Endodermal cell (in vitro differentiated cells): ENCODE measurements around the gene SOHLH1. TPM values are rescaled to one million over a fixed set of nuclear protein-coding genes. Genes with fewer than 3 reads are reported as not detected.
"Not testable (repeated sequence)": the region's sequence is repeated elsewhere in the genome, so short reads cannot be mapped to it uniquely, and the experiment has no call there.

Experiments
- DNase-seq: peaks from one replicate; pipeline ENCODE4 v3.0.0-alpha.2; 2017
- H3K27ac ChIP-seq: 2 replicates; pipeline ENCODE4 v1.5.1; 2013; ENCODE audit warnings: mild to moderate bottlenecking, low read depth, low read length, moderate library complexity
- H3K27me3 ChIP-seq: 2 replicates; pipeline ENCODE4 v1.6.1; 2013; ENCODE audit warnings: mild to moderate bottlenecking, low read length, moderate library complexity; ENCODE audit not compliant: insufficient read depth, control insufficient read depth, poor library complexity, severe bottlenecking
- H3K36me3 ChIP-seq: 2 replicates; pipeline ENCODE4 v1.7.0; 2013; ENCODE audit warnings: mild to moderate bottlenecking, low read length, moderate library complexity; ENCODE audit not compliant: control insufficient read depth, insufficient read depth
- H3K4me1 ChIP-seq: one replicate; pipeline ENCODE4 v1.7.0; 2013; ENCODE audit warnings: low read length; ENCODE audit not compliant: control insufficient read depth, insufficient read depth
- H3K4me3 ChIP-seq: 2 replicates; pipeline ENCODE4 v1.5.1; 2013; ENCODE audit warnings: mild to moderate bottlenecking, low read length, moderate library complexity
- H3K9ac ChIP-seq: 2 replicates; pipeline ENCODE4 v1.6.1; 2013; ENCODE audit warnings: mild to moderate bottlenecking, low read length, moderate library complexity; ENCODE audit not compliant: poor library complexity, severe bottlenecking; ENCODE audit errors: extremely low read depth
- H3K9me3 ChIP-seq: 2 replicates; pipeline ENCODE4 v1.6.1; 2013; ENCODE audit warnings: mild to moderate bottlenecking, low read length, moderate library complexity; ENCODE audit not compliant: control insufficient read depth
- H3K27ac Mint-ChIP-seq: 2 replicates; pipeline ENCODE4 v1.8.0; 2020; ENCODE audit warnings: mixed read lengths
- H3K27me3 Mint-ChIP-seq: 2 replicates; pipeline ENCODE4 v1.8.0; 2021; ENCODE audit warnings: mild to moderate bottlenecking, mixed read lengths; ENCODE audit not compliant: insufficient read depth
- H3K36me3 Mint-ChIP-seq: 2 replicates; pipeline ENCODE4 v1.8.0; 2020; ENCODE audit warnings: low read depth, mixed read lengths
- H3K4me1 Mint-ChIP-seq: 2 replicates; pipeline ENCODE4 v1.8.0; 2020; ENCODE audit warnings: mixed read lengths
- H3K4me3 Mint-ChIP-seq: 2 replicates; pipeline ENCODE4 v1.8.0; 2020; ENCODE audit warnings: mild to moderate bottlenecking, moderate library complexity, mixed read lengths
- H3K9me3 Mint-ChIP-seq: 2 replicates; pipeline ENCODE4 v1.8.0; 2020; ENCODE audit warnings: mild to moderate bottlenecking, mixed read lengths
- CTCF ChIP-seq: fragments of 200-600 bp; sonication (generic); conservative IDR thresholded peaks from 2 replicates; pipeline ENCODE4 v1.5.0; 2021; ENCODE audit warnings: antibody characterized with exemption, mild to moderate bottlenecking
- WGBS, 2 experiments: methylation state at CpG; one replicate each; pipeline versions ENCODE4 v1.1.5 to v1.1.7; 2013; ENCODE audit warnings: missing lambda C conversion rate in 2 of 2, mixed read lengths in 1 of 2; ENCODE audit not compliant: insufficient coverage in 1 of 2, insufficient read length in 1 of 2; 5-methylcytosine and 5-hydroxymethylcytosine counted together
- total RNA-seq, 2 donors: library from RNA; stranded (reverse); fragmentation: NEBNext Ultra II Directional in 1 of 2; extraction: Animal tissue kit (Norgen Biotek cat#: 25700) in 1 of 2; gene quantifications; 2 replicates in 1 of 2; 3 replicates in 1 of 2; pipeline ENCODE4 v1.2.1, GENCODE V29; 2021

SOHLH1 gene
- total RNA-seq, 2 donors from 2014 or later: not detected

- no peaks in the 10 kb centered on the region for H3K4me1 Mint-ChIP-seq
- H3K36me3 Mint-ChIP-seq: no peaks in the 10 kb centered on the region
- no peak overlapping the region for H3K9ac ChIP-seq
- H3K27me3 ChIP-seq: no peaks in the 10 kb centered on the region
- no peaks in the 10 kb centered on the region for H3K27me3 Mint-ChIP-seq
- WGBS, 2 experiments: 70 to 71% methylated on average over 7 to 17 of the region's 17 CpGs
- peaks cover 13% of the 10 kb centered on the region for H3K9me3 Mint-ChIP-seq
- no peak overlapping the region for H3K4me3 ChIP-seq
- TF ChIP-seq CTCF: peak; percentile 55
- H3K36me3 ChIP-seq: no peaks in the 10 kb centered on the region
- H3K4me3 Mint-ChIP-seq: no peak overlapping the region
- H3K4me1 ChIP-seq: no peaks in the 10 kb centered on the region
- no peaks in the 10 kb centered on the region for H3K9me3 ChIP-seq
- H3K27ac Mint-ChIP-seq: no peak overlapping the region
- peak; percentile 85 for DNase-seq
- no peak overlapping the region for H3K27ac ChIP-seq
These were observed 27.7 kb downstream of the SOHLH1 start for GRCh38 chr9:135671591-135672041.

- no peak overlapping the region for H3K27ac ChIP-seq
- no peak overlapping the region for H3K27ac Mint-ChIP-seq
- no peak for TF ChIP-seq CTCF
- H3K4me3 Mint-ChIP-seq: no peak overlapping the region
- no peaks in the 10 kb centered on the region for H3K4me1 ChIP-seq
- no peak for DNase-seq
- H3K27me3 Mint-ChIP-seq: no peaks in the 10 kb centered on the region
- H3K27me3 ChIP-seq: no peaks in the 10 kb centered on the region
- no peak overlapping the region for H3K9ac ChIP-seq
- WGBS, 2 experiments: 88 to 89% methylated on average over 34 to 41 of the region's 41 CpGs
- H3K4me3 ChIP-seq: no peak overlapping the region
- H3K9me3 Mint-ChIP-seq: peaks cover 13% of the 10 kb centered on the region
- H3K4me1 Mint-ChIP-seq: no peaks in the 10 kb centered on the region
- H3K9me3 ChIP-seq: no peaks in the 10 kb centered on the region
- H3K36me3 Mint-ChIP-seq: no peaks in the 10 kb centered on the region
- no peaks in the 10 kb centered on the region for H3K36me3 ChIP-seq
These were observed 28.3 kb downstream of the SOHLH1 start for GRCh38 chr9:135670721-135671590.

GRCh38 chr9:135669616-135670285, 29.5 kb downstream of the SOHLH1 start:
- no peak overlapping the region for H3K27ac Mint-ChIP-seq
- H3K27me3 Mint-ChIP-seq: no peaks in the 10 kb centered on the region
- H3K9me3 Mint-ChIP-seq: peaks cover 13% of the 10 kb centered on the region

GRCh38 chr9:135669018-135669417, 30.3 kb downstream of the SOHLH1 start:
- not testable (repeated sequence) for H3K27me3 Mint-ChIP-seq, H3K27ac ChIP-seq, H3K27ac Mint-ChIP-seq, H3K4me3 ChIP-seq, H3K4me1 Mint-ChIP-seq, H3K4me1 ChIP-seq, DNase-seq, H3K36me3 ChIP-seq, H3K4me3 Mint-ChIP-seq, H3K9ac ChIP-seq, H3K36me3 Mint-ChIP-seq, H3K9me3 ChIP-seq, H3K27me3 ChIP-seq
- WGBS, 2 experiments: 91 to 100% methylated on average over 4 to 5 of the region's 5 CpGs
- H3K9me3 Mint-ChIP-seq: peaks cover 13% of the 10 kb centered on the region

More at GRCh38 chr9:135669616-135670285, 29.5 kb downstream of the SOHLH1 start:
- H3K9ac ChIP-seq: no peak overlapping the region
- no peaks in the 10 kb centered on the region for H3K4me1 ChIP-seq
- H3K27ac ChIP-seq: no peak overlapping the region
- WGBS, 2 experiments: 91% methylated on average over 9 of the region's 9 CpGs; no CpG with 5 or more reads in 1 of the 2 experiments
- no peak overlapping the region for H3K4me3 ChIP-seq
- no peaks in the 10 kb centered on the region for H3K27me3 ChIP-seq
- H3K4me3 Mint-ChIP-seq: no peak overlapping the region
- no peaks in the 10 kb centered on the region for H3K36me3 Mint-ChIP-seq
- no peaks in the 10 kb centered on the region for H3K36me3 ChIP-seq
- no peaks in the 10 kb centered on the region for H3K9me3 ChIP-seq
- DNase-seq: no peak
- no peaks in the 10 kb centered on the region for H3K4me1 Mint-ChIP-seq
- TF ChIP-seq CTCF: no peak
